ENCODE data around the gene DTNB. TPM values are rescaled to one million over a fixed set of nuclear protein-coding genes. Genes with fewer than 3 reads are reported as not detected.

Gene DTNB
- total and polyA plus RNA-seq, 10 of the 15 experiments (the other 5 are each of a cell fraction or from before 2014, with no cell fraction given) = 4.5 to 30.6 (median 11.9) TPM

GRCh38 chr2:25482341-25482740 is 191.0 kb downstream of the DTNB start (continued):
- TF ChIP-seq NFYB (IDR thresholded peaks at IDR 0.05; ENCODE audit: insufficient read depth, low read depth, low read length) (no peak), WRNIP1 (IDR thresholded peaks at IDR 0.05; ENCODE audit: borderline replicate concordance, low read depth, low read length) (no peak), MLLT1 (IDR thresholded peaks at IDR 0.05) (no peak), HDAC6 (IDR thresholded peaks at IDR 0.05; ENCODE audit: unreplicated experiment) (no peak), ATF7 (IDR thresholded peaks at IDR 0.05; ENCODE audit: low read depth) (no peak), NBN (IDR thresholded peaks at IDR 0.05) (no peak), ZNF24 (IDR thresholded peaks at IDR 0.05) (no peak), SREBF1 (IDR thresholded peaks at IDR 0.05; ENCODE audit: low read length) (no peak), SMAD1 (IDR thresholded peaks at IDR 0.05; ENCODE audit: low read depth, partially characterized antibody) (no peak), MTA2 (IDR thresholded peaks at IDR 0.05; ENCODE audit: low read depth) (peak; percentile 8; the same call in 1 of the 2 replicates), PKNOX1 (IDR thresholded peaks at IDR 0.05) (0 out of 2 replicates have a peak, but pooled peaks have one; percentile 23), SUZ12 (IDR thresholded peaks at IDR 0.05; ENCODE audit: unreplicated experiment) (no peak), IKZF1 (conservative IDR thresholded peaks at IDR 0.05) (no peak), CBX5 (IDR thresholded peaks at IDR 0.05; ENCODE audit: low read depth) (no peak), CBX3 (IDR thresholded peaks at IDR 0.05; ENCODE audit: borderline replicate concordance, low read depth) (no peak)
- TF ChIP-seq, protein P1, sequence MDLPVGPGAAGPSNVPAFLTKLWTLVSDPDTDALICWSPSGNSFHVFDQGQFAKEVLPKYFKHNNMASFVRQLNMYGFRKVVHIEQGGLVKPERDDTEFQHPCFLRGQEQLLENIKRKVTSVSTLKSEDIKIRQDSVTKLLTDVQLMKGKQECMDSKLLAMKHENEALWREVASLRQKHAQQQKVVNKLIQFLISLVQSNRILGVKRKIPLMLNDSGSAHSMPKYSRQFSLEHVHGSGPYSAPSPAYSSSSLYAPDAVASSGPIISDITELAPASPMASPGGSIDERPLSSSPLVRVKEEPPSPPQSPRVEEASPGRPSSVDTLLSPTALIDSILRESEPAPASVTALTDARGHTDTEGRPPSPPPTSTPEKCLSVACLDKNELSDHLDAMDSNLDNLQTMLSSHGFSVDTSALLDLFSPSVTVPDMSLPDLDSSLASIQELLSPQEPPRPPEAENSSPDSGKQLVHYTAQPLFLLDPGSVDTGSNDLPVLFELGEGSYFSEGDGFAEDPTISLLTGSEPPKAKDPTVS (IDR thresholded peaks at IDR 0.05; ENCODE audit: low read depth, low read length) = no peak

All from GM12878 (cell line).